GM21360 (cell line): ENCODE data around the gene RBFOX1.
"Not testable (repeated sequence)": the region's sequence is repeated elsewhere in the genome, so short reads cannot be mapped to it uniquely, and the experiment has no call there.

Source experiments
- ATAC-seq: cut with Tn5 transposase; IDR thresholded peaks from one replicate; pipeline ENCODE4 v1.9.1; 2021; ENCODE audit warnings: mild to moderate bottlenecking, moderate library complexity; ENCODE audit not compliant: unreplicated experiment

Gene RBFOX1

DNA sequence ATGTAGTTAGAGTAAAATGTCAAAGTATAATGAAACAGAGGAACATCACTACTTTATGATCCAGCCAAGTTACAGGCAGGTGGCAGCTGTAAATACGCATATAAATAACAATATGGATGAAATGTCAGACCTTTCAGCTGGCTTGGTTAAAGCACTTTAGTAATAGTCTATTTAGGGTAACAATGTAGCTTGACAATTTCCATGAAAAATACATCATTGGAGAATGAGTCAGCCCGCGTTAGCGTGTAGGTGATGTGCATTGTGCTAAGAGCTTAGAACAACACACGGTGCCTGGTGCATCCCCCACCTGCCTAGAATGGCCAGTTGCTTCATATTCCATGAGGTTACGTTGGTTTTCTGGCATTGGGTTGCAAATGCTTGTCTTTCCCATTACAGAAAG is 119.4 kb downstream of the RBFOX1 start:
- ATAC-seq = no peak

DNA sequence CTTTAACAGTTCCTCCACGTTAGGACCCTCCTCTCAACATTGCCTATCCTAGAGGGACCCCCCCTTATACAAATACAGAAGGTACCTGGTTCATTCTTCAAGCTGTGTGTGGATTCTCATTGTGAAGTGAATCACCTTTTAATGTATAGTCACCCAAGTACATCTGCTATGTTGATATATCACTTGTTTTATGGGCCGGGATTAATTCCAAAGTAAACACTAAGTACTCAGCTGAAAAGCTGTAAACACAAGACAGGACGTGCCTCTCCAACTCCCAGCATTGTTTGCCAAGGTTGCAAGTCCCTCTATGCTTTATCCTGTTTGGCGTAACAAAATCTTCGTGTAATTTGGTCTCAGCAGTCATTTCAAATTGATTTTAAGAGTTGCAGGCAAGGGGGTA is 123.6 kb downstream of the RBFOX1 start:
- ATAC-seq = no peak

DNA sequence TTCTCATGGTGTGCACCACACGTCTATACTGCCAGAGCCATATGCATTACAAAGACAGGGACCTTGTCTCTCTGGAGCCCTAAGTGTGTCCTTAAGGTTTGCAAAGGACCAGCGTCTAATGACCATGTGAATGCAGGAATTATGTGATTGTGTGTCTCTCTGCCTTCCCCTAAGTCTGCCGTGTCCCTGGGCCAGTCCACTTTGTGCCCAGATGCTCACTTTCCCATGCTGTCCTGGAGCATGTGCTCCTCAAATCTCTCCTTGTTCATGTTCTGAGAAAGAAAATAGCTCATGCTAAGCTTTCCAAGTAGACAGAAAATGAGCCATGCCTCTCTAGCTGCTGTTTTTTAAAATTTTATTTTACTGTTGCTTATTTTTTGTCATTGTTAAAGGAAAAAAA is 125.5 kb downstream of the RBFOX1 start:
- ATAC-seq = no peak

DNA sequence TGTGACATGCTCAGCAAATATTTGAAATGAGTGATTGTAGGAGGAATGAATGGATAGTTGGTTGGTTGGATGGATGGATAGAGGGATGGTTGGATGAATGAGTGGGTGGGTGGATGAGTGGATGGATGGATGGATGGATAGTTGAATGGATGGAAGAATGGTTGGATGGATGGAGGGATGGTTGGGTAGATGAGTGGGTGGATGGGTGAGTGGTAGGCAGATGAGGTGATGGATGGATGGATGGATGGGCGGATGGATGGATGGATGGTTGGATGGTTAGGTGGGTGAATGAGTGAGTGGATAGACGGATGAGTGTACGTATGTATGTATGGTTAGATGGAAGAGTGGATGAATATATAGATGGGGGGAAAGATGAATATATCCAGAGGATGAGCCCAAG is 137.7 kb downstream of the RBFOX1 start:
- ATAC-seq = no peak

DNA sequence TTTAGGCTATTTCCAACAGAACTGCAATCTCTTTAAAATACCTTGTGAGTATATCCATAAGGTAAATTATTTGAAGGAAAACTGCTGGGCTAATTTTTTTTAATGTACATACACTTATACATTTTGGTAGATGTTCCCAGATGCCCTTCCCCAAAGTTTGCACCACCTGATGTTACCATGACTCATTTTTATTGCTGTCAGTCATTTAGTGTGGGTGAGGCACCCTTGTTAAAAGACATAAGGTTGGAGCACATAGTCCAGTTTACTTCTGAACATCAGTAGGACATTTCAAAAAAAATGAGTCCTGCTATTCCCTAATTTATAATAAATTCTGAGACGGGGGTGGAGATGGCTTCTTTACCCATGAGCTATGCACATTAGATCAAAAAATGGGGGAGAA is 138.6 kb downstream of the RBFOX1 start:
- ATAC-seq = no peak

DNA sequence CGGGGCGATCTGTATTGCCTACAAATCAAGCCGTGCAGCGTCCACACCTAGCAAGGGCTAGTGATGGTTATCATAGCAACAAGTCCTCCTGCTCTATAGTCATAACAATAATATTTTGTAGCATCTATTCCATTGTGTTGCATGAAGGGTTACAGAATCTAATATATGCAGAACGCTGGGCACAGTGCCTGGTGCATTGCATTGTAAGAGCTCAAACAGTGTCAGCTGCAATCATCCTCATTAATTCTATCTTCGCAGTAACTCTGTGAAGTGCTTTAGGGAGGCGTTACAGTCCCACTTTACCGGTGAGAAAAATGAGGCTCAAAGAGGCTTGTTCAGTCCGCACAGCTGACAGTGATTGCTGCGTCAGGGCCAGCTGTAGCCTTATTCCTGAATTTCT is 149.4 kb downstream of the RBFOX1 start:
- no peak for ATAC-seq

DNA sequence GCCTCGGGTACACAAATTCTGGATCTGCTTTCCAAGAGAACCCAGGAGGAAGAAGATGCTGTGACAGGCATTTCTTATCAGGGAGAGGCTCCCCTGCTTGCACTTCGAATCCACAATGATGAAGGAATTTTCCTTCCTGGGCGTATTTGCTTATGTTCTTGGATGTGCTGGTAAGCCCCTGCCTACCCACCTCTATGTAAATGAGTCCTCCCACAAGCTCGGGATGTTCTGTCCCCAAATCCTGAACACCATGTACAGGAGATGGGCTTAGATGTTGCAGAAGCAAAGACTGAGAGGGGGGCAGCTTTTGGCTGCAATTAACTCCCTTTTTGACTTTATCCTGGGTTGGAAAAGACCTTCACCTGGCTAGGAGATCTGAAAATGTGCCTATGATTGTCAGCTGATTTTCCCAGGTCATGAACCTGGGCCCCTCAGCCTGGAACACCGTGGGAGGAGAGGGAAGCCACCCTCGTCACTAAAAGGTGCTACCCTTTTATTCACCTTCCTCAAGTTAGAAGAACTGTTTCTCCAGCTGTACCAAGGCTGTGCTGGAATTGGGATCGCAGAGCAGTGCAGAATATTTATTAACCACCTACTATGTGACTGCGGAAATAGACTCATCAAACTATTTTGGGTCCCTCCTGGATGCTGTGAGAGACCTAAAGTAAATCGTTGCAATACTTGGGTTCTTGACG is 150.1 kb downstream of the RBFOX1 start:
- no peak for ATAC-seq

DNA sequence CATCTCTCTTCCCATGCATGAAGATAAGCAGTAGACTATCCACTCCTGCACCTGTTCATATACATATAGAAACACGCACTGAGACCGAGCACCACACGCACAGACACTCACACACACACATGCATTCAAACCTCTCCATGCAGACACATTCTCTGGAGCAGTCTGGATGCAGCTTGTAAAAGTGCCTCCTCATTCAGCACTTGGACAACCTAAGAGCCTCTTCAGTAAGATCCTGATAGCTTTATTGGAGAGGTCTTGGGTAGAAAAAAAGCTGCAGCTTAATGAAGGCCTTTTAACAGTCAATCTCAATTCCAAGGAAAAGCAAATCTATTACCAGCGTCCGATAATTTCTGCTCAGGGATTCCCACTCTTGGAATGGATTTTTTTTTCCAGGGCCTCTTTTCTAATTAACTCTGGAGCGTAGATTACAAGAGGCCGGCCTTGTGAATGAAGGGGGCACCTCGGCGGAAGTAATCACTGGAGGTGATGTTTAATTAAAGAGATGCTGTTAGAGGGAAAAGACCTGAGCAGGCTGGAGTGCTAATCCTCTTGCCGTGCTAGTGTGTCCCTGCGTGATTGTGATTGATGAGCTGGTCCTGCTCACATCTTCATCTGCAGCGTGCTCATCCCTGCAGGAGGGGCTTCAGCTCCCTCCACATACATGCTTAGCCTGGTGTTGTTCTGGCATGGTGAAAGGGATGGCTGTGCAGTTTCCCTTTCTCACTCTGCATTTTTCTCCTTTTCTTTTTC is 155.1 kb downstream of the RBFOX1 start:
- no peak for ATAC-seq

DNA sequence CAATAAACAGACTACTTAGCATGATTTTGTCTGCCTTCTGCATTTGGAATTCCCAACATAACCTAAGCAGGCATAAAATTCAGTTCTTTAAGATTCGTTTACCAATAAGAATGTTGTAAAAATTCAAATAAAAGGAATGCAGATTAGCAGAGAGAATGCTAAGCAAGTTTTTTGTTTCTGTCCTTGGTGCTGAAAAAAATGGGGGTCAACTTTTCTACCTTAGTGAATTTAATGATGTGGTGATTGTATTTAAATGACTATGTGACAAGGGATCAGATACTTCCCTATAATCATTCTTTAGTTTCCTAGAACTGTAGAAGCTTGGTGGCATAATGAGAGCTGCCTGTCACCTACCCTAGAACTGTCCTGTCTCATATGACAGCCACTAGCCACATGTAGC is 159.5 kb downstream of the RBFOX1 start:
- no peak for ATAC-seq

DNA sequence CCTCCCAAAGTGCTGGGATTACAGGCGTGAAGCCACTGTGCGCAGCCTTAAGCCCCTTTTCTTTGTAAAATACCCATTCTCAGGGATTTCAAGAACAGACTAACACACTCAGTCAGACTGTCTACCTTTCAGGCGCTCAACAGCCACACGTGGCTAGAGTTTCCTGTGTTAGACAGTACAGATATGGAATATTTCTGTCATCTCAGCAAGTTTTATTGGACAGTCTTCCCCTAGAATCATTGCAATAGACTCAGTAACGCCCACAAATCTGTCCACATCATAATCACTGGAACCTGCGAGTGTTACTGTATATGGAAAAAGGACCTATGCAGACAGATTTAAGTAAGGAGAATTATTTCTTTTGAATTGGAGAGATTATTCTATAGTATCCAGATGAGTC is 160.5 kb downstream of the RBFOX1 start:
- no peak for ATAC-seq

DNA sequence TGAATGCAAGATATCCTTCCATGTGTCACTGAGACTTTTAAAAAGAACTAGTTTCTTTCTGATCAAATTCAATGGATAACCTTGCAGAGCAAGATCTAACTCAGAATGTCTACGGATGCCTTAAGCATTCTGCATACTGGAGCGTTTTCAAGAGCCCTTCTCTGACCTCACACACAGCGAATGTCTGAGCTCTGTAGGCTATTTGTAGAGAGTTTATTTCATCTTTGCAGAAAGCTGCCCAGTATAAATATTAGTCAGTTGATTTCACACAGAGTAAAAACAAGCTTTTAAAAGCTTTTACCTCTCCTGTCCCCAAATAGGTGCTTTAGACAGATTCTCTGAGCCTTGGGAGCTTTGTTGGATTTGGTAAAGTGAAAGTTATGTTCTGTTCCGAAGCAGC is 165.0 kb downstream of the RBFOX1 start:
- ATAC-seq = no peak

DNA sequence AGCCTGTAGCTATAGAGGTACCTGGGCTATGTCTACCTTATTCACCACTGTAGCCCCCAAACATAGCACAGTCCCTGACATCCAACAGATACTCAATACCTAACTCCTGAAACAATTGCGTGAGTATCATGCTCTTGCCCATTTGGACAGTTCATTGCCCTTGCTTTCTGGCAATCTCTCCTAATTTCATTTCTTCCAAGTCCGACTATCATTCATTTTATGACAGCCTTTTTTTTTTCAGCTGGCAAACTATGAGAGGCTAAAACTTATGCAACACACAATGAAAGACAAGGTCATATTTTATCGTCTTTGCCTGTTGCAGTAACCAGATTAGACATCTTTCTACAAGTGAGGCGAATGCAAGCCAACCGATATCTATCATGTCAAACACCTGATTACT is 169.2 kb downstream of the RBFOX1 start:
- no peak for ATAC-seq

DNA sequence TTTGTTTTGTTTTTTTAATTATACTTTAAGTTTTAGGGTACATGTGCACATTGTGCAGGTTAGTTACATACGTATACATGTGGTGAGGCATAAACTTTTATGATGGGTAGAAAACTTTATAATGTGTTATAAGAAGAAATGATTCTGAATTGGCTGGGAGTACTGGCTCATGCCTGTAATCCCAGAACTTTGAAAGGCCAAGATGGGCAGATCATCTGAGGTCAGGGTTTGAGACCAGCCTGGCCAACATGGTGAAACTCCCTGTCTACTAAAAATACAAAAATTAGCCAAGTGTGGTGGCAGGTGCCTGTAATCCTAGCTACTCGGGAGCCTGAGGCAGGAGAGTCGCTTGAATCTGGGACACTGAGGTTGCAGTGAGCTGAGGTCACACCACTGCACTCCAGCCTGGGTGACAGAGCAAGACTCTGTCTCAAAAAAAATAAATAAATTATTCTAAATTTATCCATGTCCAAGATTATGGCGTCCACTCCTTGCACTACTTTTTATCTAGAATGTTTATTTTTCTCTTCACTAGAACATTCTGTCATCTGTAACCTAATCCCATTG is 170.0 kb downstream of the RBFOX1 start:
- ATAC-seq = not testable (repeated sequence)

DNA sequence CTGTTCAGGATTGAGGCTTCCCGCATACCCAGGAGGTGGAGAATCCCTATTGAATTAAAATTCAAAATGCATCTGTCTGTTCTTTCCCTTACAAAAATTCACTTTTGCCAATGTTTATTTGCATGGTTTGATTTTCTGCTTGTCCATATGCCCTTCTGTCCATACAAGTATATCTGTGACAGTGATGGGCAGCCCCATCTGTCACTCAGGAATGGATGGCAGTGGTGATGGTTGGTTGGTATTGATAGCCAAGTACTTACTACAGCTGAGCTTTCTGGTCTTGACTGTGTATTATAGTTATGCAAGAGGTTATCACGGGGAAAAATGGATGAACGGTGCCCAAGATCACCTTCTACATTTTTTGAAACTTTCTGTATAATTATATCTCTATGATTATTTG is 171.0 kb downstream of the RBFOX1 start:
- ATAC-seq = no peak

DNA sequence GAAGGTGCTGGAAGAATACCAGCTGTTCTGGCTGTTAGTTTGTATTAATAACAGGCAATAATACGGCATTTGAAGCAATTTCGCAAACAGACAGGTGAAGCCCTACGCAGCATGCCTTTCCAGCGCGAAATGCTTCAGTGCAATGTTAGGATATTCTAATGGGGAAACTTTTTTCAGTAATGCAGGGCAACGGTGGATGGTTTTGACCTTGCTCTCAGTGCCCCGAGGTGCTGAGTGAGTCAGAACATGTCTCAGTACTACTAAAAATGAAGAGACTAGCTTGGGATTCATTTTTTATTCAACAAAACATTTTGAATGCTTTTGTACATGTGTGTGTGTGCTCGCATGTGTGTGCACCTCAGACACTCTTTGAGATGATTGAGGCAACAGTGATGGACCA is 172.2 kb downstream of the RBFOX1 start:
- ATAC-seq = no peak

DNA sequence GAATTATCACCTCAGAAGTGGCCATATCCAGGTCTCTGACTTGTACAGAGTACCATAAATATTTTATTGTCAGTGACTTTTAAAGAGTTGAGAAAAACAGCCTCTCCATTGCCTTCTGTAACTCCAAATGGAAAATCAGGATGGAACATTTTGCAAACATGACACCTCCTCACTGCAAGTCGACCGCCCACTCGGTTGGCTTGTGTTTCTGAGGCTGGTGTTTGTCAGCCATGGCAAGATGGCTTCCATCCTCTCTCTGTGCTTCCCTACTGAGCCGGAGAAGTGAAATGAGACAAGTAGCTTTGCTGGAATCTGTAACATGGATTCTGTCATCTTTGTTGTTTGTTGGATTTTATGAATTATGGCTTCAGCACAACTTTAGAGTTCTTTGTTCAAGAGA is 172.8 kb downstream of the RBFOX1 start:
- ATAC-seq = no peak

DNA sequence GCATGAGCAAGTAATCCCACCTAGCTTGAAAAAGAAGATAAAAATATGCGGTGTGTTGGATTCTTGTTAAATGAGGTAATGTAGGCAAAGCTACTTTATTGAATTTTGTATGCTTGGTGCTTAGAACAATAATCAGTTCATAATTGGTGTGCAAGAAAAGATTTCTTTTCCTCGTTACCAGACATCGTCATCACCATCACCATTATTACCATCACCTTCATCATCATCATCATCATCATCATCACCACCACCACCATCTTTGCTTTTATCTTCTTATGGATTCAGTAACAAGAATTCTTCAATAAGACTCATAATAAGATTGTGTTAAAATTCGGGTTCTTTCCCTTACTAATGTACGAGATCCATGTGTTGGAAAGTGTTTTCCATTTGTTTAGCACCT is 173.7 kb downstream of the RBFOX1 start:
- no peak for ATAC-seq

DNA sequence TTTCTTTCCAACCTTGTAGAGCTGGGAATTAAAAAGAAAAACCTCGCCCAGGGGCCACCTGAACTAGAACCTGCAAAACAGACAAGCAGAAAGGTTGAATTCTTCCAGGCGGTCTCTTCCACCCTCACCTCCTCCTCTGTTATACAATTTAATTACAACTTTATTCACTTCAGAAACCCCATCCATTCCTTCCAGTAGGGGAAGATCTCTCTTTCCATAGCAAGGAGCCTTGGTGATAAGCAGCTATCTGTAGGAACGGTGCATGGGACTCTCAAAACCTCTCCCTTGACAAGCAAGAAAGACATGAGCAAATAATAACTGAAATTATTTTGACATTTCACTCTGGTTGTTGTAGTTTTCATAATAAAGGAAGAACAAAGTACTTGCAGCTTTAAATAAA is 176.0 kb downstream of the RBFOX1 start:
- no peak for ATAC-seq

DNA sequence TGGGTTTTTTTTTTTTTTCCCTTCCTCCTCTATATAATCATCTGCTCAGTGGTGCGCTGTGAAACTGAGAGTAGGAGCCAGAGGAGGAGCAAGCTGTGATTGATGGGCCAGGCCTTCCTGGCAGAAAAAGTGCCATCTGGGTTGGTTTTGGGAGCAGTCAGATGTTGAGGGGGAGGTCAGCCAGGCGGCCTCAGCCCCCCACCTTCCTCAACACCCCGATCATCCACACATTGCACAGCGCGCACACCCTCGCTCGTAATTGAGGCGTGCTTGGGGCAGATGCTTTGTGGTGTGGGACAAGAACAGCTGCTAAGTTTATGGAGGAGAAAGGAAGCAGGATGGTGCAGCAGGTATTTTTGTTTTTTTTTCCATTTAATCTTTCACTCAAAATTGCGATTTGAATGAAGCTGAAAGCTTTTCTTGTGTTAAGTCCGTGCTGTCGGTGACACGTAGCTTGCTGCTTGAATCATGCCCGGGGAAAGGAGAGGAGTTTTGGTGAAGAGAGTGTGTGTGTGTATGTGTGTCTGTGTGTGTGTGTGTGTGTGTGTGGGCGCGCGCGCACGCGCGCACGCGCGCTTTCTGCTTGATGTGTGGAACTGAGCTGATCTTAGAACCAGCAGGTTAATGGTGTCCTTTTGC is 177.4 kb downstream of the RBFOX1 start:
- no peak for ATAC-seq

DNA sequence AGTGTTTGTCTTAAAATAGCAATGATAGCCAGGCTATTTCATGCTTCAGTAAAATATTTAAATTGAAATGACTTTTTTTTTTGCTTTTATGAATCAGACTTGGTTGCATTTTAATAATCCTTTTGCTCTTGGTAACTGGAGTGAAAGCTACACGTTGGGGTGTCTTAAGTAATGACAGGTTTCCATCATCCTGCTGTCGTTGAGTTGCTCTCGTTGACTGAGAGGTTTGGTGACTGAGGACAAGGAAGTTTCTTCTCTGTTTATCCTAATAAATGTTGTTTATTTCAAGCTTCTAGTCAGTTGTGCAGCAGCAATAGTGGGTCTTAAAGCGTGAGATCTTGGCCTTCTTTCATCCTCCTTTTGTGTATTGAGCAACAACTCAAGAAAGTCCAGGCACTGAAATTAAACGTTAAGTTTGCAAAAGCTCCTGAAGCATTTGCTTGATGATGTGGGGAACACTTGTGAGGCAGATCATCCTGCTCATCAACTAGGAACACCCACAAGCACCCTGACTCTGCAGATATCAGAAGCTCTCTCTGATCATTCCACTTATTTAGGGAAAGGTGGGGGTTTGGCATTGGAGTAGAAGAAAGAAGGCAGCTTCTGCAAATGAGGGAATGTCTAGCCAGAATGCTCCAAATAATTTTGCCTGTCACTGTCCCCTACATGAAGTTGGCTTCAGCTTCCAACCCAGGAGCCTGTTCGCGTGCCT is 179.1 kb downstream of the RBFOX1 start:
- ATAC-seq = no peak

DNA sequence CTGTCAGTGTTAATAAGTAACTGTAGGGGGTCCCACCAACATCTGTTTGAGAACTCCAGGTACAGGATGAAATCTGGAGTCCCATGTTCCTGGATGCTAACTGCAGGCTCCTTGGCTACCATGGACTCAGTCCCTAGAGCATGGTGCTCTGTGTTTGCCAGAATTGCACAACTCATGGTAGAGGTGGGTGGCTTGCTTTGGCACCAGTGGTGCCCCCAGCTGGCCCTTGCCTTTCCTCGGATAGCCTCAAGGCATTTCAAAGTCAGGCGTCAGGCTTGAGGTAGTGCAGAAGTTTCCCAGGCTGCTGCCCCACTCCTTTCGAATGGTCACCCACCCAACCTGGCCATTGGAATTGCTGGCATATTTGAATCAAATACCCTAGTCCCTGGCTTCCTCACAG is 179.9 kb downstream of the RBFOX1 start:
- no peak for ATAC-seq
